WTC11 (cell line): ENCODE results near the gene DNAJA4. TPM values are rescaled to one million over a fixed set of nuclear protein-coding genes. Genes with fewer than 3 reads are reported as not detected.

Experiments
- ATAC-seq: fragments of 200-7000 bp; cut with Tn5 transposase; 2 replicates; pipeline ENCODE4 v1.10.0; 2021; ENCODE audit warnings: mild to moderate bottlenecking, moderate library complexity
- CTCF ChIA-PET: fragments of 300-600 bp; sonication (Branson Sonifier 250); formaldehyde crosslinking; loops from one replicate; lab custom pipeline; 2021; ENCODE audit warnings: antibody characterized with exemption; lab: Charles Lee
- POLR2A ChIA-PET: fragments of 350-600 bp; sonication (Branson Sonifier 250); formaldehyde crosslinking; loops from one replicate; lab custom pipeline; 2021; ENCODE audit warnings: antibody characterized with exemption; lab: Charles Lee
- DNase-seq: peaks from one replicate; pipeline ENCODE4 v3.0.0; 2021; ENCODE audit warnings: low spot score
- H3K27ac Mint-ChIP-seq: 2 replicates; pipeline ENCODE4 v1.8.0; 2021; ENCODE audit warnings: mixed read lengths
- H3K27me3 Mint-ChIP-seq: 2 replicates; pipeline ENCODE4 v1.8.0; 2021; ENCODE audit warnings: low read depth, mild to moderate bottlenecking, moderate library complexity, mixed read lengths
- H3K36me3 Mint-ChIP-seq: 2 replicates; pipeline ENCODE4 v1.8.0; 2021; ENCODE audit warnings: mixed read lengths
- H3K4me1 Mint-ChIP-seq: 2 replicates; pipeline ENCODE4 v1.8.0; 2022; ENCODE audit warnings: mixed read lengths
- H3K4me3 Mint-ChIP-seq: 2 replicates; pipeline ENCODE4 v1.8.0; 2021; ENCODE audit warnings: mild to moderate bottlenecking, moderate library complexity, mixed read lengths
- H3K9me3 Mint-ChIP-seq: 2 replicates; pipeline ENCODE4 v1.8.0; 2021; ENCODE audit warnings: mixed read lengths
- ATF2 ChIP-seq: sonication (generic); formaldehyde crosslinking; IDR thresholded peaks from 2 replicates; pipeline ENCODE4 v1.8.1; 2022; ENCODE audit warnings: low read depth, missing genetic modification reagents, borderline replicate concordance
- CREM ChIP-seq: sonication (generic); formaldehyde crosslinking; IDR thresholded peaks from 2 replicates; pipeline ENCODE4 v1.8.1; 2022; ENCODE audit warnings: mild to moderate bottlenecking, missing genetic modification reagents, moderate library complexity
- FOXK1 ChIP-seq: sonication (generic); formaldehyde crosslinking; IDR thresholded peaks from 2 replicates; pipeline ENCODE4 v1.8.0; 2022; ENCODE audit warnings: mild to moderate bottlenecking, moderate library complexity, missing genetic modification reagents
- FOXP1 ChIP-seq: sonication (generic); formaldehyde crosslinking; IDR thresholded peaks from 2 replicates; pipeline ENCODE4 v1.8.0; 2022; ENCODE audit warnings: missing genetic modification reagents, mild to moderate bottlenecking, moderate library complexity, borderline replicate concordance
- HMGA2 ChIP-seq: fragments of 250-450 bp; sonication (Bioruptor Pico); IDR thresholded peaks from 2 replicates; pipeline ENCODE4 v1.4.0; 2021; ENCODE audit warnings: mild to moderate bottlenecking, moderate library complexity
- IRF2 ChIP-seq: sonication (generic); formaldehyde crosslinking; IDR thresholded peaks from 2 replicates; pipeline ENCODE4 v1.8.0; 2022; ENCODE audit warnings: low read depth, missing genetic modification reagents, borderline replicate concordance
- MLX ChIP-seq: sonication (generic); formaldehyde crosslinking; IDR thresholded peaks from 2 replicates; pipeline ENCODE4 v1.8.1; 2023; ENCODE audit warnings: mild to moderate bottlenecking, missing genetic modification reagents, moderate library complexity
- NFE2L1 ChIP-seq: sonication (generic); formaldehyde crosslinking; IDR thresholded peaks from 2 replicates; pipeline ENCODE4 v1.8.1; 2023; ENCODE audit warnings: missing genetic modification reagents
- OVOL2 ChIP-seq: fragments of 250-450 bp; sonication (Bioruptor Pico); IDR thresholded peaks from 2 replicates; pipeline ENCODE4 v1.9.0; 2021; ENCODE audit warnings: mild to moderate bottlenecking, borderline replicate concordance
- RORB ChIP-seq: fragments of 250-450 bp; sonication (Bioruptor Pico); IDR thresholded peaks from 2 replicates; pipeline ENCODE4 v1.9.0; 2021; ENCODE audit warnings: mild to moderate bottlenecking
- SOX15 ChIP-seq: fragments of 250-450 bp; sonication (Bioruptor Pico); IDR thresholded peaks from 2 replicates; pipeline ENCODE4 v1.9.0; 2021; ENCODE audit warnings: mild to moderate bottlenecking
- TP53 ChIP-seq: sonication (generic); formaldehyde crosslinking; IDR thresholded peaks from 2 replicates; pipeline ENCODE4 v1.8.1; 2023; ENCODE audit warnings: mild to moderate bottlenecking, missing genetic modification reagents
- ZNF121 ChIP-seq: sonication (generic); formaldehyde crosslinking; IDR thresholded peaks from 2 replicates; pipeline ENCODE4 v1.8.0; 2023; ENCODE audit warnings: missing genetic modification reagents
- ZNF138 ChIP-seq: sonication (generic); formaldehyde crosslinking; conservative IDR thresholded peaks from 2 replicates; pipeline ENCODE4 v1.8.1; 2022; ENCODE audit warnings: mild to moderate bottlenecking, moderate library complexity, missing genetic modification reagents
- ZNF317 ChIP-seq: sonication (generic); formaldehyde crosslinking; IDR thresholded peaks from 2 replicates; pipeline ENCODE4 v1.8.1; 2023; ENCODE audit warnings: low read depth, mild to moderate bottlenecking, moderate library complexity, missing genetic modification reagents, borderline replicate concordance
- ZNF416 ChIP-seq: fragments of 250-450 bp; sonication (Bioruptor Pico); IDR thresholded peaks from 2 replicates; pipeline ENCODE4 v1.9.0; 2021; ENCODE audit warnings: mild to moderate bottlenecking, inconsistent platforms
- ZNF423 ChIP-seq: fragments of 250-450 bp; sonication (Bioruptor Pico); IDR thresholded peaks from 2 replicates; pipeline ENCODE4 v2.1.2; 2022; ENCODE audit warnings: mild to moderate bottlenecking, moderate library complexity
- ZSCAN18 ChIP-seq: fragments of 250-450 bp; sonication (Bioruptor Pico); IDR thresholded peaks from 2 replicates; pipeline ENCODE4 v2.1.2; 2022; ENCODE audit warnings: mild to moderate bottlenecking, moderate library complexity
- total RNA-seq: library from RNA; stranded (reverse); gene quantifications from 3 replicates; pipeline ENCODE4 v1.2.3, GENCODE V29; 2021
- TF ChIP-seq, protein P1 (sequence below): fragments of 250-450 bp; sonication (Bioruptor Pico); conservative IDR thresholded peaks from 2 replicates; pipeline ENCODE4 v1.9.0; 2021; ENCODE audit warnings: mild to moderate bottlenecking
- TF ChIP-seq, protein P2 (sequence below): sonication (generic); formaldehyde crosslinking; IDR thresholded peaks from 2 replicates; pipeline ENCODE4 v1.8.1; 2023; ENCODE audit warnings: mild to moderate bottlenecking, moderate library complexity, missing genetic modification reagents

The DNAJA4 gene
- total RNA-seq, 1 experiment from 2014 or later: 7.8 TPM

GRCh38 chr15:78234515-78235040 is 29.8 kb upstream of the DNAJA4 start, which contains the start of gene ACSBG1:
ACSBG1 (minus strand) TSS chr15:78234565; CDS start chr15:78234501, 64 bp downstream.
- ChIA-PET POLR2A (interaction anchor here (1.6 kb wide), 1 partner anchor 31 kb away, joined by 4 read pairs; no protein-coding TSS in a partner anchor), CTCF (interaction anchor here (0.6 to 1.4 kb wide), 5 partner anchors 86 to 275 kb away, joined by 3 to 5 read pairs (median 4); no protein-coding TSS in a partner anchor)
- H3K4me1 Mint-ChIP-seq: peaks cover 29% of the 10 kb centered on the region
- H3K36me3 Mint-ChIP-seq: no peaks in the 10 kb centered on the region; the same call in 1 of the 2 replicates
- no peaks in the 10 kb centered on the region; the same call in 1 of the 2 replicates for H3K9me3 Mint-ChIP-seq
- TF ChIP-seq ZNF138 (no peak), ATF2 (CRISPR knock-in tag) (no peak), IRF2 (CRISPR knock-in tag) (no peak), SOX15 (CRISPR knock-in tag) (no peak), NFE2L1 (CRISPR knock-in tag) (no peak), ZNF121 (CRISPR knock-in tag) (no peak)
- TF ChIP-seq, protein P1, sequence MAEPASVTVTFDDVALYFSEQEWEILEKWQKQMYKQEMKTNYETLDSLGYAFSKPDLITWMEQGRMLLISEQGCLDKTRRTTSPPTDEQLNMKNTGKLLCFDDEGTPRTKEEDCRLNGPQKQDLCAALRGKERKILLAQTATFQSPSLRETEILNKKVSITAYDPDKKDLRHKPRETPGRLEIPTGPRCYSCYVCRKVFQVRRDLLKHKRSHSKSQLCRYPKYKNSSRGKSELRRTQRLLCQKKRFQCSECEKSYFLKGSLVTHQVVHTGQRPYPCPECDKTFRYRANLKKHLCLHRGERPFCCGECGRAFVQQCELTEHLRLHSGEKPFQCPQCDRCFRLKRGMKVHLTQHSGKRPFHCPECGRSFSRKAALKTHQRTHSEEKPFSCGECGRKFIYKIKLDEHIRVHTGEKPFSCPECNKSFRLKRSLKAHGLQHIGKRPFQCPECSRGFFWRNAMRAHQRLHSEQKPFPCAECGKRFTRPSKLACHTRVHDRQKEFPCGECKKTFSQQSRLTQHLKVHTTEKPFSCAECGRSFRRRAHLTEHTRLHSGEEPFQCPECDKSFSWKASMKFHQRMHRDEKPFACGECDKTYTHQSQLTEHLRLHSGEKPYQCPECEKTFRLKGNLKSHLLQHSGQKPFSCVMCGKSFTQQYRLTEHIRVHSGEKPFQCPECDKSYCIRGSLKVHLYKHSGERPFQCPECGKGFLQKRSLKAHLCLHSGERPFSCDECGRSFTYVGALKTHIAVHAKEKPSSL (CRISPR knock-in tag): no peak
- H3K27ac Mint-ChIP-seq: peak within 1 kb of the TSS; percentile 95
- no peaks in the 10 kb centered on the region; the same call in 1 of the 2 replicates for H3K27me3 Mint-ChIP-seq
- ATAC-seq (peak; percentile 86), DNase-seq (peak; percentile 28)
- H3K4me3 Mint-ChIP-seq: peak within 1 kb of the TSS; percentile 21

- Mint-ChIP-seq H3K4me1 (peaks cover 37% of the 10 kb centered on the region), H3K4me3 (no peak overlapping the region), H3K27ac (no peak overlapping the region), H3K9me3 (no peaks in the 10 kb centered on the region; the same call in 1 of the 2 replicates), H3K36me3 (no peaks in the 10 kb centered on the region; the same call in 1 of the 2 replicates), H3K27me3 (no peaks in the 10 kb centered on the region; the same call in 1 of the 2 replicates)
- ChIA-PET CTCF (interaction anchor here (0.6 to 1.5 kb wide), 2 partner anchors 41 to 123 kb away, joined by 3 to 7 read pairs; no protein-coding TSS in a partner anchor), POLR2A (no interaction called here)
- ATAC-seq: no peak
- TF ChIP-seq TP53 (CRISPR knock-in tag): no peak
- TF ChIP-seq ZNF416 (CRISPR knock-in tag): no peak
- no peak for TF ChIP-seq SOX15 (CRISPR knock-in tag)
- TF ChIP-seq ZNF317: no peak
- TF ChIP-seq CREM (CRISPR knock-in tag): no peak
- no peak for TF ChIP-seq RORB (CRISPR knock-in tag)
- TF ChIP-seq ZSCAN18 (CRISPR knock-in tag): no peak
- DNase-seq: no peak
Observed at GRCh38 chr15:78236491-78236890, 27.9 kb upstream of the DNAJA4 start.

- Mint-ChIP-seq H3K9me3 (no peaks in the 10 kb centered on the region; the same call in 1 of the 2 replicates), H3K36me3 (no peaks in the 10 kb centered on the region; the same call in 1 of the 2 replicates), H3K4me1 (peaks cover 38% of the 10 kb centered on the region), H3K27me3 (no peaks in the 10 kb centered on the region; the same call in 1 of the 2 replicates), H3K27ac (no peak overlapping the region), H3K4me3 (no peak overlapping the region)
- CTCF ChIA-PET: interaction anchor here (1.0 to 1.5 kb wide), 2 partner anchors 42 to 123 kb away, joined by 4 to 7 read pairs; no protein-coding TSS in a partner anchor
- ATAC-seq (no peak), DNase-seq (no peak)
- POLR2A ChIA-PET: no interaction called here
- TF ChIP-seq OVOL2 (CRISPR knock-in tag): no peak
- no peak for TF ChIP-seq HMGA2 (CRISPR knock-in tag)
- TF ChIP-seq FOXP1 (CRISPR knock-in tag): no peak
- no peak for TF ChIP-seq FOXK1 (CRISPR knock-in tag)
- TF ChIP-seq MLX: no peak
- no peak for TF ChIP-seq ZNF423
- no peak for TF ChIP-seq ZNF121 (CRISPR knock-in tag)
- TF ChIP-seq, protein P2, sequence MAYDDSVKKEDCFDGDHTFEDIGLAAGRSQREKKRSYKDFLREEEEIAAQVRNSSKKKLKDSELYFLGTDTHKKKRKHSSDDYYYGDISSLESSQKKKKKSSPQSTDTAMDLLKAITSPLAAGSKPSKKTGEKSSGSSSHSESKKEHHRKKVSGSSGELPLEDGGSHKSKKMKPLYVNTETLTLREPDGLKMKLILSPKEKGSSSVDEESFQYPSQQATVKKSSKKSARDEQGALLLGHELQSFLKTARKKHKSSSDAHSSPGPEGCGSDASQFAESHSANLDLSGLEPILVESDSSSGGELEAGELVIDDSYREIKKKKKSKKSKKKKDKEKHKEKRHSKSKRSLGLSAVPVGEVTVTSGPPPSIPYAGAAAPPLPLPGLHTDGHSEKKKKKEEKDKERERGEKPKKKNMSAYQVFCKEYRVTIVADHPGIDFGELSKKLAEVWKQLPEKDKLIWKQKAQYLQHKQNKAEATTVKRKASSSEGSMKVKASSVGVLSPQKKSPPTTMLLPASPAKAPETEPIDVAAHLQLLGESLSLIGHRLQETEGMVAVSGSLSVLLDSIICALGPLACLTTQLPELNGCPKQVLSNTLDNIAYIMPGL (CRISPR knock-in tag): no peak
Observed at GRCh38 chr15:78237146-78237545, 27.2 kb upstream of the DNAJA4 start.
